COLO668 (cell line): Measurements from ENCODE around the gene CASZ1.
A peak's percentile ranks its signal among the peaks of the same experiment; 100 is the strongest.

Experiments used
- DNase-seq: peaks from one replicate; lab custom pipeline; 2025; ENCODE audit not compliant: unreplicated experiment; lab: John Stamatoyannopoulos, UW

The CASZ1 gene

DNA sequence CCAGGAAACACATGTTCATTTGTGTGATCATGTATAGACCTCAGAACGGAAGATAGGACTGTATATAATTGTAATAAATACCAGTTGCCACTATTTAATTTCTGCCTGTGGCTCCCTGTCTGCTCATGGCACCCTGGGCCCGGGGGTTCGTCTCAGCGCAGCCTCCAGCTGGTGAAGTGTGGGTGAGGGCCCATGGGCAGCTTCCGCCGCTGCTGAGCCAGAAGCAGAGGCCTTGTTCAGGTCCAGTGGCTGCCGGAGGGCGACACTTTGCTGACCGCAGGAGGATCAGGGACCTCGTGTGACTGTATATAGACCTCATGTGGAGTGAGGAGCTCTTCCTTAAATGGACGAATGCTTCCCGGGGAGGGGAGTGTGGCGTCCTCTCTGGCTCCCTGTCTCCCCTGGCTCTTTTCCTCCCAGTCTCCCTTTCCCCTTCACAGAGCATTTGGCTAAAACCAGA, 165.8 kb downstream of the CASZ1 start:
- DNase-seq, result no peak

DNA sequence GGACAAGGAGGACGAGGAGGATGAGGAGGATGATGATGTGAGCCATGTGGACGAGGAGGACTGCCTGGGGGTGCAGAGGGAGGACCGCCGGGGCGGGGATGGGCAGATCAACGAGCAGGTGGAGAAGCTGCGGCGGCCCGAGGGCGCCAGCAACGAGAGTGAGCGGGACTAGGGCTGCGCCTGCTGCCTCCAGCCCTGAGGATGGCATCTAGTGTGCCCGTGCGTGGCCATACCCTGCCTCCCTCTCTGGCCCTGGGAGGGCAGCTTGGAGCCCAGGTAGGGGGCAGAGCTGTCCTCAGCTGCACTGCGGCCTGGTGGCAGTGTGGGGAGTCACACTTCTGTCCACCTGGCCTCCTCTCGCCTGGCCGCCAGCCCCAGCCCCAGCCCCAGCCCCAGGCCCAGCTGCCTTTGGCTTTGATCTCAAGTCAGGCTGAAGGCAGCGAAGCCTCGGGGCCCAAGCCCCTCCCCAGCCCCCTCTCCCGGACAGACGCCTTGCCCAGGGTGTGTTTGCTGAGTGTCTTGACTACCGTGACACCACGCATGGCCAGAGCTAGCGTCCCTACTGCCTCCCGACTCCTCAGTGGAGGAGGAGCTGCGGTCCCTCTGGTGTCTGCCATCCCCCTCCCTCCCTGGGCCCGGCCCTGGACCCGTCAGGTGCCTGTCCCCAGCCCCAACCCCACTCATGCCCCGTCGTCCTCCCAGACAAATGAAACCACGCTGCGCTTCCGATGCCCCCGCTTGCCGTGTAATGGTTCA, 166.5 kb downstream of the CASZ1 start:
- DNase-seq, result peak; percentile 29

GRCh38 chr1:10629091-10629815, 167.2 kb downstream of the CASZ1 start:
- DNase-seq, result no peak

DNA sequence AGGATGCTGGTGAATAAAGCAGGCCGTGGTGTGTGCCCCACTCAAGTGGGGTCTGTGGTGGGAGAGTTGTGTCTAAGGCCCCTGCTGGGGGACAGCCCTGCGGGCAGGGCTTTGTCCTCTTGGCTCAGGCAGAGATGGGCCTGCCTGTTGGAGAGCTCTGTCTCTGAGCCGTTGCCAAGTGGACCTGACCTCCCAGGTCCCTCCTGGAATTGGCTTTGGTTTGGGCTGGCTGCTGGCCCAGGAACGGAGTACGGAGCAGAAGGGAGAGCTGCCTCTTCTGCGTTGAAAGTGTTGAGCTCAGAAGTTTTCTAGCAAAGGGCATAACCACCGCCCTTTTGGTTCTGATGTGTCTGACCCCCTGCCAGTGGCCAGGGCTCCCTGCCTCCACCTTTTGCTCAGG, 167.8 kb downstream of the CASZ1 start:
- DNase-seq, result no peak

- DNase-seq, result no peak
Measured at GRCh38 chr1:10626791-10627410, 169.5 kb downstream of the CASZ1 start.

GRCh38 chr1:10626131-10626731, 170.2 kb downstream of the CASZ1 start:
- no peak for DNase-seq

DNA sequence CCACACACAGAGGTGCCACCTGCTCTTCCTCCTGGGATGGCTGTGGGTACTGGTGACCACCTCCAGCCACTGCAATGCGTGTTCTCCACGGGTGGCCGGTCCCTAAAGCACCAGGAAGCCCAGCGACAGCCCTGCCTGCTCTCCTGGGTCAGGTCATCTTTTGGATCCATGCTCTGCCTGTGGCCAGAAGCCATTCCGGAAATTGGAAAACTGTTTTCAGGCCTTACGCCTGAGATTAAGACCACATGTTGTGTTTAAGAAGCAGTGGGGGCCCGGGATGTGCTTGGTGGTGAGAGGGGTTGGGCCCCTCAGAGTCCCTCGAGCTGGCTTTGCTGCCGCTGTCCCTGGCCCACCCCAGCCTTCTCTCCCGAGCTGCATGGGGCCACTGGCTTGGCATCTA, 170.9 kb downstream of the CASZ1 start:
- DNase-seq, result no peak

GRCh38 chr1:10625076-10625475, 171.4 kb downstream of the CASZ1 start:
- DNase-seq, result no peak

GRCh38 chr1:10624256-10625050, 172.0 kb downstream of the CASZ1 start:
- no peak for DNase-seq

GRCh38 chr1:10623686-10624145, 172.7 kb downstream of the CASZ1 start:
- DNase-seq, result no peak

DNA sequence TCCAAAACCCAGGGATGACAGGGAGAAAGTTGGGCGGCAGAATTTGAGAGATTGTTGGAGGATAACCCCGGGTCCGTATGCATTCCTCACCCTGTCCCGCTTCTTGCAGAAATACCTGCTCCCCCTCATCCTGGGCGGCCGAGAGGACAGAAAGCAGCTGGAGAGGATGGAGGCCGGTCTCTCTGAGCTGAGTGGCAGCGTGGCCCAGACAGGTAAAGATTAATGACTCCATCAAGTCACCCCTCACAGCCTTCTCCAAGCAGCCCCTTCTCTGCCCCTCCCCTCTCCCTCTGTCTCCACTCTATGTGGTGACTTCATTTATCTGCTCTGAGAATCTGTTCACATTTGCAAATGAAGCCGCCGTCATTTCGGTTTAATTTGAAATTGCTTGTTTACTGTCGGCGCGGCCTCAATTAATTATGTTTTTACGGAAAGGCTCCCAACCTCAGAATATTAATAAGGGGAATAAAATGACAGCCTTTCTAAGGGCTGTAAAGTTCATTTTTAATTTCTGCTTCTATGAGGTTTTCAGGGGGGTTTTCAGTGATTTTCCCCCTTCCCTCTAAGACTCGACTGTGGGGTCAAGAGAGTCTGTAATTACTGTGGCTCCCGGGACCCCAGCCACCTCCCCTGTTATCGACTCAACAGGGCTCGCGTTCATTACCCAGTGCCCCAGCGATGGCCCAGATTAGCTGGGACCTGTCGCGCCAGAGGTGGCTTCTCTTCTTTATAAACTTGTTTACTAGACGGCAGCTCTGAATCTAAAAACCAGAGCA, 173.3 kb downstream of the CASZ1 start:
- no peak for DNase-seq

GRCh38 chr1:10621906-10622305, 174.5 kb downstream of the CASZ1 start:
- no peak for DNase-seq

- DNase-seq, result no peak
Measured at GRCh38 chr1:10620776-10621175, 175.7 kb downstream of the CASZ1 start.

DNA sequence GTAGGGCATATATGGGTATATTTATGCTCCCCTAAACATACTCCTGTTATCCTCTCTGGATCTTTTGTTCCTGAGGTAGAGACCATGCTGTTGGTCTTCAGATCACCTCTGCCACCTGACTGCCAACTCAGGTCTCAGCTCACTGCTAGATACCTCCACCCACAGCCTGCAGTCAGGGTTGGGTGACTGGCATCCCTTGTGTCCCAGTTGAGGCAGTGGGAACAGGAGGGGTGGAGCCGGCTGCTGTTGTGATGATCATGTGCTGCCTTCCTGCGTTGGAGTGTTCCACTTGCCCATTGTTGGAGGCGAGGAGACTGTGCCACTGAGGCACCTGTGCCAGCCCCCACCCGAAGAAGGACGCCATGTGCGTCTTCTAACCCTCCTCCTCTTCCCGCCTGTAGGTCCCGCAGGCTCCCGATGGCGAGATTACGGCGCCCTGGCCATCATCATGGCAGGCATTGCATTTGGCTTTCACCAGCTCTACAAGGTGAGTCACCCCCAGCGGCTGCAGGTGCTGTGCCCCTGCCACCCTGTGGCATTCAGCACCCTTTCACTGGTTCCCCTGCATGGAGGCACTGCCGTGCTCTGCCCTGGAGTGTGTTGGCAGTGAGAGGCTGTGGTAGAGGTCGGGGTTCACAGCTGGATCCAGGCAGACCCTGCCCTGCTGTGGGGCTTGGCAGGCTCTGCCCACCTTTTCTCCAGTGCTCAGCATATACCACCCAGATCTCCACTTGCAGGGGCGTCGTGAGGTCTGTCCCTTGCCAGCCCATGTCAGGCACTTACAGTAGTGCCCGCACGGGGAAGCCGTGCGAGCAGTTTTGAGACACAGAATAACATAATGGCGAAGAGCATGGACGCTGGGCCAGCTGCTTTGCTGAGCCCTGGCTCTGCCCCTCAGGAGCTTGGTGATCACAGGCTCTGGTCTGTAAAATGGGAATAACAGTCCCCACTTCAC, 178.2 kb downstream of the CASZ1 start:
- no peak for DNase-seq

DNA sequence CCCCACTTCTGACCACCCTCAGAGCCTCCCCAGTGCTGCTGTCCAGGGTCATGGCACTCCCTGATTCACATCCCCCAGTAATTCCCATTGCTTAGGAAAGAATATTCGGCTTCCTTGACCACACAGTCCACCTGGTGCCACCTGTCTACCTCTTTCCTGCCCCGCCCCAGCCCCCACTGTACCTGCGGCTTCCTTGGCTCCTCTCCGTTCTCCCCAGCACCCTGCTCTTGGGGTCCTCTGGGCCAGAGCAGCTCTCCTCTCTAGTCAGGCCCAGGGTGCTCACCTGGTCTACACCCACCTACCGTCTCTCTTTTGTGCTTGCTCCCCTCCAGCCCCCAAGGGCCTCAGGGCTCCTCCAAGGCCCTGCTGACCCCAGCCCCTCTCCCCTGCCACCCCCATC, 179.1 kb downstream of the CASZ1 start:
- no peak for DNase-seq

GRCh38 chr1:10616696-10617095, 179.8 kb downstream of the CASZ1 start:
- no peak for DNase-seq

DNA sequence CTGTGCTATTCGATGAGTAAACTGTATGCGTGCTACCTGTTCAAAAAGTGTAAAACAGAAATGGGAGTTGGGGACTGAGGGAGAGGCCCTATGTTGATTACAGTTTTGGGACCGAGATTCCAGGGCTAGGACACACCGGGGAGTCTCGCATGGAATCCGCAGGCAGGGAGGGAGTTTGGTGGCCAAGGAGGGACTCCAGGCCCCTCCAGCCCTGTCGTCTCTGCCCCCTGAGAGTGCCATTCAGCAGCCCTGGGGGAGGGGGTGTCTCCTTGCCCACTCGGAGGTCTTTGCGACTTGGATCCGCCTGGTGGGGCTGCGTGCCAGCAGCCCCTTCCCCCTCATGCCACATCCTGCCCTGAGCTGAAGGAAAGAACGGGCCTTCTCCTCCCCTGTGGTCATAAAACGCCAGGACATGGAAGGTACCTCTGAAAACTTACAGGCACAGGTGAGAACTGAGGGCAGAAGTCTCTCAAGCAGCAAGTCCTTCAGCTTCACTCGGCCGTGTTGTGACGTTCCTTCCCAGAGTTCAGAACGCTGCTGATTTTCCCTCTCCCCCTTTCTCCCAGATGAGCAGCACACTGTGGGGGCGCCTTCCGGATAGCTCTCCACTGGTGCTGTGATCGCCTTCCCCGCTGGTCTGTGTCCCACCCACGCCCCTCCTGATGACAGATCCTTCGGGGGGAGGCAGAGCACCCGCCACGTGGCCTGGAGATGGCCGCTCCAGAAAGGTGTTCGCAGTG, 180.3 kb downstream of the CASZ1 start:
- no peak for DNase-seq

GRCh38 chr1:10615332-10615731, 181.1 kb downstream of the CASZ1 start:
- no peak for DNase-seq
